WERI-Rb-1 (cell line): Measurements from ENCODE around the gene SH3TC1.

ENCODE experiments used
- DNase-seq: peaks from one replicate; pipeline ENCODE4 v3.0.0-alpha.2; 2020
- H3K27ac ChIP-seq: fragments of 250-450 bp; sonication (Bioruptor Pico); 2 replicates; pipeline ENCODE4 v1.5.1; 2020; ENCODE audit warnings: mild to moderate bottlenecking, moderate library complexity
- H3K27me3 ChIP-seq: fragments of 250-450 bp; sonication (Bioruptor Pico); 2 replicates; pipeline ENCODE4 v1.5.1; 2021; ENCODE audit warnings: mild to moderate bottlenecking, low read depth, moderate library complexity; ENCODE audit not compliant: insufficient read depth, severe bottlenecking
- H3K36me3 ChIP-seq: fragments of 250-450 bp; sonication (Bioruptor Pico); 2 replicates; pipeline ENCODE4 v1.5.1; 2020; ENCODE audit warnings: mild to moderate bottlenecking, moderate library complexity
- H3K4me3 ChIP-seq: 2 replicates; pipeline ENCODE4 v1.5.1; 2011; ENCODE audit warnings: low read depth, mild to moderate bottlenecking, control low read depth, low read length
- H3K9me3 ChIP-seq: fragments of 250-450 bp; sonication (Bioruptor Pico); 2 replicates; pipeline ENCODE4 v1.5.1; 2021; ENCODE audit warnings: mild to moderate bottlenecking, moderate library complexity; ENCODE audit not compliant: severe bottlenecking
- CTCF ChIP-seq: IDR thresholded peaks from 2 replicates; pipeline ENCODE4 v1.5.1; 2011; ENCODE audit warnings: low read depth, mild to moderate bottlenecking, control low read depth, inconsistent platforms, low read length

Gene SH3TC1

DNA sequence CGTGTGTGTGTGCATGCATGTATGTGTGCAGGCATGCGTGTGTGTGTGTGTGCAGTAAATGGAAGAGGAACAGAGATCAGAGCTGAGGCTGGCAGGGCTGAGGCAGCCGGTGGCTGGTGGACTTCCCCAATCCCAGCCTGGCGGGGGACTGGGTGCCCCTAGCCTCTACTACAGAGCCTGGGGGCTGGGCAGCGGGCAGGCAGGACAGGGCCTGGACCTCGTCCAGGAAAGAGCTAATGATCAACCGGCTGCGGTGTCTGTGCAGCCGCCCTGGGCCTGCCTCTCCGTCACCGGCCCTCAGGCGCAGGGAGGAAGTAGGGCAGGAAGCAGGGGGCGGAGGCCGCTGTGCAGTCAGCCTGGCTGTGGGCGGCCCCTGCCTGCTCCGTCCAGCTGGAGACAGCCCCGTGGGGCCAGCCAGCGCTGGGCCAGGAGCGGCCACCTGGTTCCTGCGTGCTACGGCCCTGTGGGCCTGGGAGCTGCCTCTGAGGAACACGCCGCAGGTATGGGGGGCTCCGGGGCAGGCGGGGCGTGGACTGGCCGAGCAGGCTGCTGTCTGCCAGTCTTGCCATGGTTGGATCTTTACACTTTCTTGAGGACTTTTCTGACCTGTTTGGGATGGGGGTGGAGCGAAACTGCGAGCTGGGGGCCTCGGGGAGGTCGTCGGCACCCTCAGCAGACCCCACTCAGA, at the start of gene SH3TC1:
Gene SH3TC1 (plus strand): TSS at position 385 of the 688 bp plus-strand sequence. CDS start 5,905 bp downstream, outside the sequence.
- no peak for TF ChIP-seq CTCF

DNA sequence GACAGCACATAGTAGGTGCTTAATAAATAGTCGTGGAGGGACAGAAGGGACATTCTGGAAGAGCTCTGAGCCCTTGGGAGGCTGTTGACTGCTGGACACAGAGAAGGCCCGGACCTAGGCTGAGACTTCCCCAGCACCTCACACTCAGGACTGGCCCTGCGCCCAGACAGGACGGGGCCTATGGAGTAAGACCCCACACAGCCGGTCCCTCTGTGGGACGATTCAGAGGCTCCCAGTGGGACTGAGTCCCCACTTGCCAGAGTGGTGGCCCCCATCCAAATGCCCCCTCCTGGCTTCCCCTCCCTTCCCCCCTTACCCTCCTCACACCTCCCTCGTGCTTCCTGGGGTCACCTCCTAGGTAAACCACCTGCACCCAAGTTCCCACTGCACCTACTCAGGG, 49.4 kb upstream of the SH3TC1 start:
- H3K36me3 ChIP-seq, result no peaks in the 10 kb centered on the region
- no peak overlapping the region for H3K4me3 ChIP-seq
- H3K9me3 ChIP-seq, result no peaks in the 10 kb centered on the region
- H3K27me3 ChIP-seq, result no peaks in the 10 kb centered on the region
- no peak for DNase-seq
- TF ChIP-seq CTCF, result no peak
- H3K27ac ChIP-seq, result no peak overlapping the region

More for the DNA sequence above, at the start of gene SH3TC1:
- Histone ChIP-seq H3K36me3 (no peaks in the 10 kb centered on the region), H3K4me3 (peak within 1 kb of the TSS; percentile 7; the same call in 1 of the 2 replicates), H3K27me3 (no peaks in the 10 kb centered on the region), H3K9me3 (no peaks in the 10 kb centered on the region), H3K27ac (peak within 1 kb of the TSS; percentile 52)
- peak; percentile 85 for DNase-seq

DNA sequence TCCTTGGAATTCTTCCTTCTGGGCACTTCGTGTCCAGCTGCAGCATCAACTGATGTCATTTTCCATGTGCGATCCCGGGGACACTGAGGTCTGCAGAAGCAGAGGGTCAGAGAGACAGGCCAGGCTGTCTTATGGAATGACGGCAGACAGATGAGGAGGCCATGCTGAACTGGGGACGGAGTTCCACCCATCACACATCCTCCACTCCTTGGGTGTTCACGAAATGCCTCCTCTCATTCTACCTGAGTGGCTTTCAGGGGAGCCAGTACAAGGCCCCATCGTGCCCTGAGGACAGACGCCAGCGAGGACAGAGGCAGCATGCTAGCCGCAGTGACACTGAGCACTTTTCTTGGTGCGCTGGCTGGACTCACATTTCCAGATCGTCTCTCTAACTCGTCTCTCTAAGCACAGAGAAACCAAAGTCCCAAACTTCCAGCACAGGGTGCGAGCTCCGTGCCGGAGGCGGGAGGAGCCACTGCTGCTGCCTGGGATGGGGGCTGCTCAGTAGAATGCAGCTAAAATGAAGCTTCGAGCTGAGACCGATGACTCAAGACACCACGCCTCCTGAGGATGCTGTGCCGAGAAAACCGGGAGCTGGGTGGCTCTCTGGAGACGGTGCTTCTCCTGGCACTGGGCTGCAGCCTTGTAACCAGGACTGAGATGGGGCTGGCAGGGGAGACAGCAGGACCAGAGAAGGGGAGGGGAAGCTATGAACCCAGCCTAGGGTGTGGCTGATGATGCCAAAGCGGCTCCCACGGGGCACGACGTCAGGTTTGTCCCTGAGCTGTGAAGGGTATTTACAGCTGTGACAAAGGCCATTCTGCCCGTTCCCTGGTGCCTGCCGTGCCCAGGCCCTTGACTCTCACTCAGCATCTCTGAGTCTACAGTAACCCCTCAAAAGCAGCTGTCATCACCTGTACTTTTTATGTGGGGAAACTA, 48.7 kb upstream of the SH3TC1 start:
- Histone ChIP-seq H3K9me3 (no peaks in the 10 kb centered on the region), H3K27ac (no peak overlapping the region), H3K36me3 (no peaks in the 10 kb centered on the region), H3K27me3 (no peaks in the 10 kb centered on the region), H3K4me3 (no peak overlapping the region)
- no peak for TF ChIP-seq CTCF
- no peak for DNase-seq

- no peaks in the 10 kb centered on the region for H3K27me3 ChIP-seq
- H3K9me3 ChIP-seq, result no peaks in the 10 kb centered on the region
- no peak for DNase-seq
- no peak for TF ChIP-seq CTCF
- H3K36me3 ChIP-seq, result no peaks in the 10 kb centered on the region
- H3K4me3 ChIP-seq, result no peak overlapping the region
- no peak overlapping the region for H3K27ac ChIP-seq
Observed at GRCh38 chr4:8151165-8151650, 47.9 kb upstream of the SH3TC1 start.

- Histone ChIP-seq H3K27ac (no peak overlapping the region), H3K36me3 (no peaks in the 10 kb centered on the region), H3K27me3 (peaks cover under 1% of the 10 kb centered on the region), H3K4me3 (no peak overlapping the region), H3K9me3 (no peaks in the 10 kb centered on the region)
- no peak for DNase-seq
- no peak for TF ChIP-seq CTCF
Observed at GRCh38 chr4:8152090-8152864, 46.8 kb upstream of the SH3TC1 start.
